GM04504 (cell line): Measurements from ENCODE around the gene ARL13B.
"Not testable (repeated sequence)": the region's sequence is repeated elsewhere in the genome, so short reads cannot be mapped to it uniquely, and the experiment has no call there.

ENCODE experiments used
- DNase-seq: peaks from one replicate; pipeline ENCODE4 v3.0.0-alpha.2; 2012; ENCODE audit warnings: low read depth

Gene ARL13B

GRCh38 chr3:94063496-94064119 lies 83.7 kb downstream of the ARL13B start:
- no peak for DNase-seq

GRCh38 chr3:94064243-94064860 lies 84.4 kb downstream of the ARL13B start:
- no peak for DNase-seq

- DNase-seq = no peak
Measured at GRCh38 chr3:94065122-94065521, 85.2 kb downstream of the ARL13B start.

- DNase-seq = no peak
Measured at GRCh38 chr3:94065819-94066480, 86.0 kb downstream of the ARL13B start.

- DNase-seq = no peak
Measured at GRCh38 chr3:94066506-94067500, 86.8 kb downstream of the ARL13B start.

GRCh38 chr3:94069194-94069813 lies 89.3 kb downstream of the ARL13B start:
- peak; percentile 6 for DNase-seq

GRCh38 chr3:94070341-94070911 lies 90.5 kb downstream of the ARL13B start:
- no peak for DNase-seq

- no peak for DNase-seq
Measured at GRCh38 chr3:94071713-94072284, 91.8 kb downstream of the ARL13B start.

- DNase-seq = no peak
Measured at GRCh38 chr3:94076055-94076454, 96.1 kb downstream of the ARL13B start.

GRCh38 chr3:94080552-94080951 lies 100.6 kb downstream of the ARL13B start:
- DNase-seq = not testable (repeated sequence)

GRCh38 chr3:94081884-94082283 lies 101.9 kb downstream of the ARL13B start:
- DNase-seq = no peak

GRCh38 chr3:94082391-94082937 lies 102.5 kb downstream of the ARL13B start:
- no peak for DNase-seq

- no peak for DNase-seq
Measured at GRCh38 chr3:94083261-94083660, 103.3 kb downstream of the ARL13B start.

GRCh38 chr3:94089126-94089525 lies 109.2 kb downstream of the ARL13B start:
- no peak for DNase-seq

GRCh38 chr3:94092086-94092485 lies 112.1 kb downstream of the ARL13B start:
- no peak for DNase-seq

GRCh38 chr3:94093151-94093550 lies 113.2 kb downstream of the ARL13B start:
- DNase-seq = no peak

- no peak for DNase-seq
Measured at GRCh38 chr3:94095111-94095510, 115.2 kb downstream of the ARL13B start.

- DNase-seq = no peak
Measured at GRCh38 chr3:94098452-94098851, 118.5 kb downstream of the ARL13B start.

GRCh38 chr3:94099311-94099710 lies 119.4 kb downstream of the ARL13B start:
- no peak for DNase-seq

GRCh38 chr3:94101860-94102259 lies 121.9 kb downstream of the ARL13B start:
- DNase-seq = no peak
